ENCODE results near the gene CARD18.

The CARD18 gene, protein sequence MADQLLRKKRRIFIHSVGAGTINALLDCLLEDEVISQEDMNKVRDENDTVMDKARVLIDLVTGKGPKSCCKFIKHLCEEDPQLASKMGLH

DNA sequence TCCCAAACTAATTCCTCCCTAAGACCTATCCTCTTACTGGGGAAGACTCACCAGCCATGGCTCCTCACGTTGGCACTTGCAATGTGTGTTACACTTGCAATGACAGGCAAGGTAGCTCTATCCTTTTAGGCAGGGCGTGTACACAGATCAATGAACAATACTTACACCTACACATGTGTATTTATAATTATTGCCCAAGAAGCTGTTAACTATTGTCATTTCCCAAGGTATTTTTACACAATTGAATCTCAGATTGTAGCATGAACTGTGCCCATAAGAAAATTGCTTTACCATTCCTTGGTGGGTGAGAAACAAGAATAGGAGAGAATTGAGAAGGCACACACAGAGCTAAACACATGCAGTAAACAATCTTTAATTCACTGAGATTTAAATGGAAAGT is at the start of gene CARD18:
Gene CARD18 (minus strand): TSS at position 101 of the 400 bp plus-strand sequence. CDS start 43 bp downstream, at position 58.
- TF ChIP-seq, protein P1, sequence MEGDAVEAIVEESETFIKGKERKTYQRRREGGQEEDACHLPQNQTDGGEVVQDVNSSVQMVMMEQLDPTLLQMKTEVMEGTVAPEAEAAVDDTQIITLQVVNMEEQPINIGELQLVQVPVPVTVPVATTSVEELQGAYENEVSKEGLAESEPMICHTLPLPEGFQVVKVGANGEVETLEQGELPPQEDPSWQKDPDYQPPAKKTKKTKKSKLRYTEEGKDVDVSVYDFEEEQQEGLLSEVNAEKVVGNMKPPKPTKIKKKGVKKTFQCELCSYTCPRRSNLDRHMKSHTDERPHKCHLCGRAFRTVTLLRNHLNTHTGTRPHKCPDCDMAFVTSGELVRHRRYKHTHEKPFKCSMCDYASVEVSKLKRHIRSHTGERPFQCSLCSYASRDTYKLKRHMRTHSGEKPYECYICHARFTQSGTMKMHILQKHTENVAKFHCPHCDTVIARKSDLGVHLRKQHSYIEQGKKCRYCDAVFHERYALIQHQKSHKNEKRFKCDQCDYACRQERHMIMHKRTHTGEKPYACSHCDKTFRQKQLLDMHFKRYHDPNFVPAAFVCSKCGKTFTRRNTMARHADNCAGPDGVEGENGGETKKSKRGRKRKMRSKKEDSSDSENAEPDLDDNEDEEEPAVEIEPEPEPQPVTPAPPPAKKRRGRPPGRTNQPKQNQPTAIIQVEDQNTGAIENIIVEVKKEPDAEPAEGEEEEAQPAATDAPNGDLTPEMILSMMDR (IDR thresholded peaks at IDR 0.05; ENCODE audit: insufficient read depth, low read depth, low read length, missing control alignments), result no peak
- peak; percentile 48 for DNase-seq (ENCODE audit: low read depth)
- no peak within 1 kb of the TSS for H3K4me3 ChIP-seq (ENCODE audit: low read length)

GRCh38 chr11:105183987-105184386 is 44.4 kb upstream of the CARD18 start:
- H3K4me3 ChIP-seq (ENCODE audit: low read length), result no peak overlapping the region
- TF ChIP-seq, protein P1 (IDR thresholded peaks at IDR 0.05; ENCODE audit: insufficient read depth, low read depth, low read length, missing control alignments), result no peak
- no peak for DNase-seq (ENCODE audit: low read depth)

GRCh38 chr11:105183426-105183825 is 43.9 kb upstream of the CARD18 start:
- no peak overlapping the region for H3K4me3 ChIP-seq (ENCODE audit: low read length)
- TF ChIP-seq, protein P1 (IDR thresholded peaks at IDR 0.05; ENCODE audit: insufficient read depth, low read depth, low read length, missing control alignments), result no peak
- no peak for DNase-seq (ENCODE audit: low read depth)

DNA sequence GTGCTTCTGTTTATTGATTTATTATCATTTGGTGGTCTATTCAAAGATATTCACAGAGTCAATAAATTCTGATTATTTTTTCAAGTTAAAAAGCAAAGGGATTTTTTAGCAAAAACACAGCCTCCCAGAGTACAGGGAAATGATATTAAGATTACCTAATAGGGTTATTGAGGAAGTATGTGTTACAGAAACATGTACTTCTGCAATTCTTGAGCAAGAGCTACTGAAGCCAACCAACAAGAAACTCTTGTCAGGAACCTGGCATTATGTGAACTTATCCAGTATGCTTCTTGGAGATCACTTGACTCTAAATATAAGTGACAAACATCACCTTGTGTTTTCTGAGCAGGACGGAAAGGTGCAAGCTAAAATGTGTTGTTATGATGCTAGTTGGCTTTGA is 42.0 kb upstream of the CARD18 start:
- DNase-seq (ENCODE audit: low read depth), result peak; percentile 81
- H3K4me3 ChIP-seq (ENCODE audit: low read length), result no peak overlapping the region
- TF ChIP-seq, protein P1 (IDR thresholded peaks at IDR 0.05; ENCODE audit: insufficient read depth, low read depth, low read length, missing control alignments), result no peak

GRCh38 chr11:105181100-105181499 is 41.5 kb upstream of the CARD18 start:
- TF ChIP-seq, protein P1 (IDR thresholded peaks at IDR 0.05; ENCODE audit: insufficient read depth, low read depth, low read length, missing control alignments), result no peak
- DNase-seq (ENCODE audit: low read depth), result peak; percentile 89
- no peak overlapping the region for H3K4me3 ChIP-seq (ENCODE audit: low read length)

DNA sequence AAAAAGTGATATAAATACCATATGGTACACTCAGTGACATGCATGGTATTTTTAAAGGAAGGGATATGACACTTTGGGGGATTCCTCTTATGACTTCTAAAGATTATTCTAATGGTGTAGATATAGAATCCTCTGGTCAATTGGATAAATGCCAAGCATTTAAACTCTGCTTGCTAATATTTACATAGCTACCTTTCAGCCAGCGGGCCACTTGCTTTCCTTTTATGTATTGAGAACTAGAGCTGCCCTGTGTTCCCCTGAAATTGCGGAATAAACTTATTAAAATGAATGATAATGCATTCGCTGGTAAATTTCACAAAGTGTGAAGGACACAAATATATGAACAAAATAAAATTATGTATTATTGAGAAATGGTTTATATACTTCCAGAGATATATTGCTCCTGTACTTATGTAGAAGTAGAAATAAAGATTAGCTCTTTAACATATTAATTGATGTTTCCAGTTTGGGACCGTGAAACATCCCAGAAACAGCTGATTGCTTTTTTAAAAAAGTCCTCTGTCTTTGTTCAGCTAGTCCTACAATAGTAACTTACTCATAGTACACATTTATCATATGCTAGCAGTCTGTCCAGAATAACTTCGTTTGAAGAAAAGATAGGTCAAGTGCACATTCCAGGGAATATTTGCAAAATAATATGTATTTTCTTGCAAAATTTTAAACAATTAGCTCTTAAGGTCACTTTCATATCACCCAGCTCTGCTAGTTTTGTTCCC is 40.1 kb upstream of the CARD18 start:
- no peak overlapping the region for H3K4me3 ChIP-seq (ENCODE audit: low read length)
- DNase-seq (ENCODE audit: low read depth), result no peak
- TF ChIP-seq, protein P1 (IDR thresholded peaks at IDR 0.05; ENCODE audit: insufficient read depth, low read depth, low read length, missing control alignments), result no peak

GRCh38 chr11:105177658-105178057 is 38.1 kb upstream of the CARD18 start:
- DNase-seq (ENCODE audit: low read depth), result peak; percentile 50
- TF ChIP-seq, protein P1 (IDR thresholded peaks at IDR 0.05; ENCODE audit: insufficient read depth, low read depth, low read length, missing control alignments), result no peak
- H3K4me3 ChIP-seq (ENCODE audit: low read length), result no peak overlapping the region
